MM.1S (cell line): ENCODE data around the gene ZDHHC23.

Experiments used
- DNase-seq: peaks from one replicate; pipeline ENCODE4 v3.0.0-alpha.2; 2015
- H2AFZ ChIP-seq: fragments of 300-600 bp; sonication (generic); 2 replicates; pipeline ENCODE4 v1.6.0; 2016; ENCODE audit warnings: antibody characterized with exemption, low read length
- H3F3A ChIP-seq: fragments of 300-600 bp; sonication (generic); 2 replicates; pipeline ENCODE4 v1.6.1; 2016; ENCODE audit warnings: mild to moderate bottlenecking, antibody characterized with exemption, low read length, moderate library complexity, mixed read lengths; ENCODE audit not compliant: insufficient read depth
- H3K27ac ChIP-seq: fragments of 300-600 bp; sonication (generic); 2 replicates; pipeline ENCODE4 v1.5.1; 2016; ENCODE audit warnings: mild to moderate bottlenecking, low read length
- H3K27me3 ChIP-seq: fragments of 300-600 bp; sonication (generic); replicated peaks from 2 replicates; pipeline ENCODE4 v1.6.0; 2016; ENCODE audit warnings: low read length; ENCODE audit not compliant: insufficient read depth
- H3K36me3 ChIP-seq: fragments of 300-600 bp; sonication (generic); replicated peaks from 2 replicates; pipeline ENCODE4 v1.6.1; 2016; ENCODE audit warnings: mild to moderate bottlenecking, low read length, mixed read lengths; ENCODE audit not compliant: insufficient read depth
- H3K4me1 ChIP-seq: fragments of 300-600 bp; sonication (generic); 2 replicates; pipeline ENCODE4 v1.6.1; 2016; ENCODE audit warnings: low read length, mixed read lengths
- H3K4me2 ChIP-seq: fragments of 300-600 bp; sonication (generic); 2 replicates; pipeline ENCODE4 v1.6.0; 2016; ENCODE audit warnings: low read depth, low read length
- H3K4me3 ChIP-seq: fragments of 300-600 bp; sonication (generic); 2 replicates; pipeline ENCODE4 v1.5.1; 2016; ENCODE audit warnings: low read length, mixed read lengths
- H3K79me2 ChIP-seq: fragments of 300-600 bp; sonication (generic); 2 replicates; pipeline ENCODE4 v1.6.1; 2016; ENCODE audit warnings: mixed run types, low read length, mixed read lengths
- H3K9ac ChIP-seq: fragments of 300-600 bp; sonication (generic); 2 replicates; pipeline ENCODE4 v1.6.1; 2016; ENCODE audit warnings: low read length, mixed read lengths
- H3K9me2 ChIP-seq: fragments of 300-600 bp; sonication (generic); replicated peaks from 2 replicates; pipeline ENCODE4 v1.6.1; 2016; ENCODE audit warnings: mild to moderate bottlenecking, low read length, mixed read lengths; ENCODE audit not compliant: insufficient read depth
- H3K9me3 ChIP-seq: fragments of 300-600 bp; sonication (generic); replicated peaks from 2 replicates; pipeline ENCODE4 v1.6.1; 2016; ENCODE audit warnings: mild to moderate bottlenecking, low read length, mixed read lengths; ENCODE audit not compliant: insufficient read depth
- H4K20me1 ChIP-seq: fragments of 300-600 bp; sonication (generic); 2 replicates; pipeline ENCODE4 v1.6.1; 2016; ENCODE audit warnings: mild to moderate bottlenecking, low read length, moderate library complexity, mixed read lengths; ENCODE audit not compliant: insufficient read depth
- CTCF ChIP-seq: fragments of 300-600 bp; sonication (generic); IDR thresholded peaks from 2 replicates; pipeline ENCODE4 v1.5.1; 2016; ENCODE audit warnings: antibody characterized with exemption, low read length, mixed read lengths
- EZH2 ChIP-seq: fragments of 300-600 bp; sonication (generic); optimal IDR thresholded peaks from 2 replicates; pipeline ENCODE3; 2017; ENCODE audit warnings: low read depth, mild to moderate bottlenecking, antibody characterized with exemption, low read length, mixed read lengths
- EZH2phosphoT487 ChIP-seq: fragments of 300-600 bp; sonication (generic); IDR thresholded peaks from 2 replicates; pipeline ENCODE4 v1.6.1; 2018; ENCODE audit warnings: antibody characterized with exemption, low read length

Gene ZDHHC23

GRCh38 chr3:114005481-114005880 lies 57.7 kb downstream of the ZDHHC23 start:
- no peaks in the 10 kb centered on the region for H3K79me2 ChIP-seq
- TF ChIP-seq EZH2 (no peak), CTCF (no peak), EZH2phosphoT487 (no peak)
- H3K4me3 ChIP-seq: no peak overlapping the region
- H3K9me2 ChIP-seq: no peaks in the 10 kb centered on the region
- no peak overlapping the region for H3K9ac ChIP-seq
- H3K4me1 ChIP-seq: no peaks in the 10 kb centered on the region
- no peaks in the 10 kb centered on the region for H3F3A ChIP-seq
- H2AFZ ChIP-seq: no peak overlapping the region
- no peaks in the 10 kb centered on the region for H4K20me1 ChIP-seq
- H3K4me2 ChIP-seq: no peak overlapping the region
- H3K27ac ChIP-seq: no peak overlapping the region
- no peaks in the 10 kb centered on the region for H3K36me3 ChIP-seq
- no peaks in the 10 kb centered on the region for H3K9me3 ChIP-seq
- H3K27me3 ChIP-seq: no peaks in the 10 kb centered on the region
- no peak for DNase-seq

GRCh38 chr3:114011059-114011797 lies 63.4 kb downstream of the ZDHHC23 start:
- H3K4me2 ChIP-seq: no peak overlapping the region
- H3K9ac ChIP-seq: no peak overlapping the region

More at GRCh38 chr3:114011059-114011797, 63.4 kb downstream of the ZDHHC23 start:
- Histone ChIP-seq H3K79me2 (no peaks in the 10 kb centered on the region), H2AFZ (no peak overlapping the region), H3K27me3 (no peaks in the 10 kb centered on the region), H3K9me3 (no peaks in the 10 kb centered on the region), H3F3A (no peaks in the 10 kb centered on the region), H3K27ac (no peak overlapping the region), H3K4me1 (no peaks in the 10 kb centered on the region), H3K4me3 (no peak overlapping the region), H4K20me1 (no peaks in the 10 kb centered on the region), H3K9me2 (no peaks in the 10 kb centered on the region), H3K36me3 (no peaks in the 10 kb centered on the region)
- TF ChIP-seq EZH2: no peak
- DNase-seq: no peak
